Gastrocnemius medialis (tissue), 4 donors: ENCODE results near the gene C7orf57. TPM values are rescaled to one million over a fixed set of nuclear protein-coding genes. Genes with fewer than 3 reads are reported as not detected.

ENCODE experiments used
- ATAC-seq, 2 donors: fragments of 150-250 bp; one replicate each; pipeline ENCODE4 v1.9.1; 2016
- DNase-seq, 2 donors: peaks; one replicate each; pipeline ENCODE4 v3.0.0-alpha.2; 2019
- H3K27ac ChIP-seq, 4 donors: fragments of 200-600 bp; sonication (generic); 1 replicate in 1 of 4; 2 replicates in 3 of 4; pipeline ENCODE4 v1.5.1; 2016 to 2018; ENCODE audit warnings: mild to moderate bottlenecking in 2 of 4, moderate library complexity in 1 of 4
- H3K27me3 ChIP-seq, 3 donors: fragments of 200-600 bp; sonication (generic) in 2 of 3; 1 replicate in 1 of 3; 2 replicates in 2 of 3; pipeline versions ENCODE4 v1.5.1 to v1.6.0; 2016 to 2019; ENCODE audit warnings: mild to moderate bottlenecking in 1 of 3, moderate library complexity in 1 of 3
- H3K36me3 ChIP-seq, 2 donors: fragments of 200-600 bp; sonication (generic) in 1 of 2; one replicate each; pipeline ENCODE4 v1.5.1; 2017 to 2018
- H3K4me1 ChIP-seq, 2 donors: fragments of 200-600 bp; sonication (generic) in 1 of 2; one replicate each; pipeline ENCODE4 v1.5.1; 2016 to 2017; ENCODE audit warnings: mild to moderate bottlenecking in 2 of 2
- H3K4me3 ChIP-seq, 4 donors: fragments of 200-600 bp; sonication (generic) in 3 of 4; 1 replicate in 1 of 4; 2 replicates in 3 of 4; pipeline ENCODE4 v1.5.1; 2016 to 2019; ENCODE audit warnings: mild to moderate bottlenecking in 2 of 4
- H3K9me3 ChIP-seq, 3 donors: fragments of 200-600 bp; sonication (generic) in 2 of 3; 1 replicate in 1 of 3; 2 replicates in 2 of 3; pipeline ENCODE4 v1.5.1; 2016 to 2019
- POLR2A ChIP-seq, 2 donors: fragments of 450-650 bp; IDR thresholded peaks; one replicate each; pipeline ENCODE4 v1.6.1; 2017; ENCODE audit warnings: antibody characterized with exemption in 2 of 2, mild to moderate bottlenecking in 2 of 2, moderate library complexity in 2 of 2
- in situ Hi-C, 4 donors: fragments of 200-750 bp; cut with MboI; loops; one replicate each; pipeline versions ENCODE4 v1.15.0 to v1.8.0; 2017; ENCODE audit warnings: low sequenced_read_pairs in 4 of 4
- intact Hi-C: fragments of 100-400 bp; cut with DNase I; formaldehyde crosslinking; loops from one replicate; pipeline ENCODE4 v1.15.1; 2023; ENCODE audit warnings: low total_unique reads
- total RNA-seq, 4 donors: library from RNA; depleted of rRNA; stranded (reverse); fragments of >200 nt; gene quantifications; one replicate each; pipeline versions ENCODE4 v1.1.0 to v1.2.3, GENCODE V29; 2016
- TF ChIP-seq, protein P1 (sequence below), 5 experiments: fragments of 450-650 bp in 3 of 5; fragments of 200-600 bp in 2 of 5; sonication (generic) in 2 of 5; IDR thresholded peaks in 4 of 5; conservative IDR thresholded peaks in 1 of 5; 1 replicate in 4 of 5; 2 replicates in 1 of 5; pipeline ENCODE4 v1.5.1; 2016 to 2019; ENCODE audit warnings: antibody characterized with exemption in 5 of 5, mild to moderate bottlenecking in 3 of 5, moderate library complexity in 3 of 5

Gene C7orf57
- total RNA-seq, 4 donors from 2014 or later = not detected

DNA sequence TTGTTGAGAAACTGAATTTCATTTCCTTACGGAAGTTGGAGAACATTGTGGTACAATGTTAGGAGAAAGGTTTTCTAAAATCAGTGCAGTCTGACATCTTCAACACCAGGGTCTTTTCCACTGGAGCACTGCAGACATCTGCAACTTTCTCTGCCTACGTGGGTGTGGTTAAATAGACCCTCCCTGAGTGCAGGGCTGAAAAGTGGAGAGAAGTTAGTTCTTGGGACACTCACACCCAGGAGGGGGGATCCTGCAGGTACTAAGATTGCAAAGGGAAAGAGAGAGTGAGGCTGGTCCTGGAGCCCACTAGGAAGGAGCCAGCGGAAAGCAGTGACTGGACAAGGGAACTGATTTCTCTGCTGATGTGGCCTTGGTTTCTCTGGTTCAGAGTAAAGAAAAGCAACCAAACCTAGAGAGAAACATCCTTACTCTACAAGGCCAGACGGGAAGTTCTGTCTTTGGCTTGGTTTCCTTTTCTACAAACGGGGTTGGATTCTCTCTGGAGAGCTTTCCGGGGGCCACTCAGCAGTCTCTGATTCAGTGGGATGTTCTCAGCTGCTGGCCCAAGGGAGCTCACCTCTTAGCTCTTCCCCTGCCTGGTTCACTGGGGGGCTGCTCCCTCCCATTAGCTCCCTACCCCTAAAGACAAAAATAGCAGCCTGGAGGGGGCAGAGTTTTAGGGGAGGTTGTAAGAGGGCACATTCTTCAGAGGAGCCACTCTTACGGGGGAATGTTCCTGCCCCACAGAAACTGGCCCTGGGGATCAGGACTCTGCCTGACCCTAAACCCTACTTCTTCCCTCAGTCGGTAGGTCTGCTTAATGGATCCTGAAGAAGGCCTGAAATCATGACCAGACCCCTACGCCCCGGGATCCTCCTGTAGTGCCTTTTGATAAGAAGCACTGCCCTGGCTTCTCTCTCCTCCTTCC is 56.4 kb downstream of the C7orf57 start:
- Histone ChIP-seq H3K36me3 (peaks cover 0 to 30% of the 10 kb centered on the region in 2 donors), H3K27me3 (no peaks in the 10 kb centered on the region), H3K9me3 (no peaks in the 10 kb centered on the region), H3K27ac (no peak overlapping the region), H3K4me1 (peaks cover 6 to 7% of the 10 kb centered on the region in 2 donors), H3K4me3 (no peak overlapping the region)
- in situ Hi-C loops = loop anchor here in 2 of 4 donors (10.0 kb wide), 2 partner anchors 107 to 117 kb away; partner anchors contain the start of gene HUS1 (in 1 of the 2)
- DNase-seq (no peak), ATAC-seq (no peak)
- TF ChIP-seq POLR2A (IDR thresholded peaks at IDR 0.05) = no peak
- TF ChIP-seq, protein P1, sequence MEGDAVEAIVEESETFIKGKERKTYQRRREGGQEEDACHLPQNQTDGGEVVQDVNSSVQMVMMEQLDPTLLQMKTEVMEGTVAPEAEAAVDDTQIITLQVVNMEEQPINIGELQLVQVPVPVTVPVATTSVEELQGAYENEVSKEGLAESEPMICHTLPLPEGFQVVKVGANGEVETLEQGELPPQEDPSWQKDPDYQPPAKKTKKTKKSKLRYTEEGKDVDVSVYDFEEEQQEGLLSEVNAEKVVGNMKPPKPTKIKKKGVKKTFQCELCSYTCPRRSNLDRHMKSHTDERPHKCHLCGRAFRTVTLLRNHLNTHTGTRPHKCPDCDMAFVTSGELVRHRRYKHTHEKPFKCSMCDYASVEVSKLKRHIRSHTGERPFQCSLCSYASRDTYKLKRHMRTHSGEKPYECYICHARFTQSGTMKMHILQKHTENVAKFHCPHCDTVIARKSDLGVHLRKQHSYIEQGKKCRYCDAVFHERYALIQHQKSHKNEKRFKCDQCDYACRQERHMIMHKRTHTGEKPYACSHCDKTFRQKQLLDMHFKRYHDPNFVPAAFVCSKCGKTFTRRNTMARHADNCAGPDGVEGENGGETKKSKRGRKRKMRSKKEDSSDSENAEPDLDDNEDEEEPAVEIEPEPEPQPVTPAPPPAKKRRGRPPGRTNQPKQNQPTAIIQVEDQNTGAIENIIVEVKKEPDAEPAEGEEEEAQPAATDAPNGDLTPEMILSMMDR (IDR thresholded peaks at IDR 0.05 in 4 of 5, conservative IDR thresholded peaks at IDR 0.05 in 1 of 5) = no peak
- intact Hi-C loops = no loop called here

DNA sequence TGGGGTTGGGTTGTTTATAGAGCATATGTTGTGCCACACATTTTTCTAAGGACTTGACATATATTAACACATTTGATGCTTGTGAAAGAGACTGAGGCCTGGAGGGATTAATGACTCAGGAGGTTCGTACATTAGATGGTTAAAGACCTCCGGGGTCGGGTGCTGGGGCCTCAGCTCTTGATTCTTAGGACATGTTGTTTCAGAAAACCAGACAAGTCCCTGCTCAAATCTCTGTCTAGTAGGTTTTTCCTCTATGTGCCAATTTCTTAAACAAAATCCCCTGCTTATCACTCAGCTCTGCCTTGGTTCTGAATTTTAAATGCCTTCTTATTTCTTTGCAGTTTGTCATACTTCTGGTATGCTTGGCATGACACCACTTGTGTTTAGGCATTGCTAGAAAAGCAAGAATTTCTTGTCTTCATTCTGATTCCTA is 59.5 kb downstream of the C7orf57 start:
- Histone ChIP-seq H3K4me1 (no peaks in the 10 kb centered on the region), H3K4me3 (no peak overlapping the region), H3K9me3 (no peaks in the 10 kb centered on the region), H3K36me3 (peaks cover 0 to 39% of the 10 kb centered on the region in 2 donors), H3K27me3 (no peaks in the 10 kb centered on the region), H3K27ac (no peak overlapping the region)
- no peak for DNase-seq
- TF ChIP-seq POLR2A (IDR thresholded peaks at IDR 0.05) = no peak
- TF ChIP-seq, protein P1 (IDR thresholded peaks at IDR 0.05 in 4 of 5, conservative IDR thresholded peaks at IDR 0.05 in 1 of 5) = no peak
- ATAC-seq = no peak
- intact Hi-C loops = no loop called here
- in situ Hi-C loops = loop anchor here in 2 of 4 donors (10.0 kb wide), 2 partner anchors 110 to 120 kb away; partner anchors contain the start of gene HUS1 (in 1 of the 2)

DNA sequence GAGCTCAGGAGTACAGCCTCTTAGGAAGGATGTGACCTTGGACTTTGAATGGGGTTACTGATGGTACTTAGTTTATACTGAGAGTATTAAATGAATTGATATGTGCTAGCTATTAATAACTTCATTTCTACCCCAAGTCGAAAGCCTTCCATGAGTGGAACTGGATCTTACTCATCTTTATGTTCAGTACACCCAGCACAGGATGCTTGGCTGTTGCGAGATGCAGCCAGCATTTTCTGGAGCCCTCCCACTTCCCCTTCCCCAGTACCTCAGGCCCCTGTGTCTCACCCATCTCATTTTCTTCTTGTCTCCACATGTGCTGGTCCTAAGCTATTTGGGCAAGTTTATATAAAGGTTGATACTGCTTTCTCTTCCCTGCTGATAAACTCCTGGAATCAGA is 60.9 kb downstream of the C7orf57 start:
- in situ Hi-C loops (loop anchor here in 2 of 4 donors (10.0 kb wide), 2 partner anchors 111 to 121 kb away; partner anchors contain the start of gene HUS1 (in 1 of the 2)), intact Hi-C loops (no loop called here)
- no peaks in the 10 kb centered on the region for H3K9me3 ChIP-seq
- TF ChIP-seq POLR2A (IDR thresholded peaks at IDR 0.05) = no peak
- TF ChIP-seq, protein P1 (IDR thresholded peaks at IDR 0.05 in 4 of 5, conservative IDR thresholded peaks at IDR 0.05 in 1 of 5) = no peak
- H3K36me3 ChIP-seq = peaks cover 0 to 41% of the 10 kb centered on the region in 2 donors
- H3K27me3 ChIP-seq = no peaks in the 10 kb centered on the region
- H3K4me3 ChIP-seq = no peak overlapping the region
- DNase-seq (no peak), ATAC-seq (no peak)
- H3K27ac ChIP-seq = peak overlapping the region in 3 of 4 donors; percentile 1 to 23 (median 8)
- H3K4me1 ChIP-seq = no peaks in the 10 kb centered on the region

DNA sequence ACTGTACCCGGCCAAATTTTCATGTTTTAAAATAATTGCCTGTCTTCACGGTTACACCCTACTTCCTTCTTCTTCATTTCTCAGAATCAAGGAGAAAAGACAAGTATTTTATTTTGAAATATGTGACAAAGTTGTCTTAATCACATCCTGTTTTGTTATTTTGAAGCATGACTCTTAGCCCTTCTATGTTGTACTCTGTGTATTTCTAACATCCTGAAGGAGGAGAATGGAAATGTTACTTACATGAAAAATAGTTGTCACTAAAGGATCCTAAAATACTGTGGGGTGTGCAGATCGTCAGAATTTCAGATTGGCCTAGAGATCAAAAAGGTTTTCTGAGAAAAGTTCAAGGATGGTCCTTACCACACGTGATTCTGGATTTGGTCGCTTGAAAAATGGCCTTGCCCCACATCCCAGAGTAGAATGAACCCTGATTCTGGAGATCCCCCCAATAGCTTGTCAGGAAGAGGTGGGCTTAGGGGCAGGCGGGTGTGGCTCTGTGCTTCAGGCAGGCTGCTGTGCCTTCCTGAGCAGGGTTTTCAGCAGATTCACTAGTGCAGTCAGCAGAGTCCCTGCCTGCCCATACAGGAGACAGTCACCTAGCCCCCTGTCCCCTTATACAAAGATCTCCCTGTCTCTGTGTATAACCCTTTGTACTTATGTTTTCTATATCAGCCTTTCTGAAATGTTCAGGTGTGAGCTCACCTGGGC is 62.3 kb downstream of the C7orf57 start:
- ATAC-seq = no peak
- Histone ChIP-seq H3K27me3 (no peaks in the 10 kb centered on the region), H3K27ac (peak overlapping the region in 3 of 4 donors; percentile 1 to 39 (median 27)), H3K4me3 (no peak overlapping the region), H3K36me3 (peaks cover 0 to 52% of the 10 kb centered on the region in 2 donors), H3K9me3 (no peaks in the 10 kb centered on the region), H3K4me1 (no peaks in the 10 kb centered on the region)
- TF ChIP-seq POLR2A (IDR thresholded peaks at IDR 0.05) = no peak
- TF ChIP-seq, protein P1 (IDR thresholded peaks at IDR 0.05 in 4 of 5, conservative IDR thresholded peaks at IDR 0.05 in 1 of 5) = no peak
- intact Hi-C loops = no loop called here
- DNase-seq = no peak
- in situ Hi-C loops = loop anchor here in 2 of 4 donors (10.0 kb wide), 2 partner anchors 113 to 123 kb away; partner anchors contain the start of gene HUS1 (in 1 of the 2)
